GM23338 (cell line): ENCODE measurements around the gene COL24A1. TPM values are rescaled to one million over a fixed set of nuclear protein-coding genes. Genes with fewer than 3 reads are reported as not detected.

Experiments used
- ATAC-seq: fragments of 200-7000 bp; cut with Tn5 transposase; 3 replicates; pipeline ENCODE4 v1.9.1; 2020
- DNase-seq: peaks from one replicate; pipeline ENCODE4 v3.0.0-alpha.2; 2015; ENCODE audit warnings: low spot score
- H2AFZ ChIP-seq: fragments of 200-600 bp; sonication (generic); 2 replicates; pipeline ENCODE4 v1.8.0; 2016; ENCODE audit warnings: antibody characterized with exemption, mild to moderate bottlenecking, moderate library complexity
- H3F3A ChIP-seq: fragments of 200-600 bp; sonication (generic); replicated peaks from 2 replicates; pipeline ENCODE4 v1.8.0; 2017; ENCODE audit warnings: antibody characterized with exemption, mixed run types, low read depth
- H3K27ac ChIP-seq: fragments of 200-600 bp; sonication (generic); 2 replicates; pipeline ENCODE4 v1.6.1; 2016; ENCODE audit warnings: low read depth
- H3K27me3 ChIP-seq: fragments of 200-600 bp; sonication (generic); 2 replicates; pipeline ENCODE4 v1.8.0; 2016; ENCODE audit warnings: mild to moderate bottlenecking, mixed run types, moderate library complexity; ENCODE audit not compliant: insufficient read depth
- H3K36me3 ChIP-seq: fragments of 200-600 bp; sonication (generic); 2 replicates; pipeline ENCODE4 v1.8.0; 2016; ENCODE audit warnings: mild to moderate bottlenecking; ENCODE audit not compliant: insufficient read depth
- H3K4me1 ChIP-seq: fragments of 200-600 bp; sonication (generic); 2 replicates; pipeline ENCODE4 v1.8.0; 2016; ENCODE audit warnings: mild to moderate bottlenecking, moderate library complexity; ENCODE audit not compliant: insufficient read depth
- H3K4me2 ChIP-seq: fragments of 200-600 bp; sonication (generic); 2 replicates; pipeline ENCODE4 v1.7.1; 2017; ENCODE audit warnings: mixed run types
- H3K4me3 ChIP-seq: fragments of 200-600 bp; sonication (generic); 2 replicates; pipeline ENCODE4 v1.6.1; 2016; ENCODE audit warnings: mixed run types
- H3K79me2 ChIP-seq: fragments of 200-600 bp; sonication (generic); replicated peaks from 2 replicates; pipeline ENCODE4 v1.8.0; 2017; ENCODE audit warnings: mild to moderate bottlenecking; ENCODE audit not compliant: insufficient read depth
- H3K9me2 ChIP-seq: fragments of 200-600 bp; sonication (generic); 2 replicates; pipeline ENCODE4 v1.8.0; 2017; ENCODE audit not compliant: insufficient read depth
- H4K20me1 ChIP-seq: fragments of 200-600 bp; sonication (generic); replicated peaks from 2 replicates; pipeline ENCODE4 v1.8.0; 2017; ENCODE audit warnings: mild to moderate bottlenecking; ENCODE audit not compliant: insufficient read depth
- H3K27ac Mint-ChIP-seq: 2 replicates; pipeline ENCODE4 v1.8.0; 2020; ENCODE audit warnings: inconsistent platforms, mild to moderate bottlenecking, moderate library complexity, mixed read lengths
- H3K27me3 Mint-ChIP-seq: 3 replicates; pipeline ENCODE4 v1.8.0; 2022; ENCODE audit warnings: low read depth, mild to moderate bottlenecking, moderate library complexity, mixed read lengths, inconsistent platforms; ENCODE audit not compliant: insufficient read depth, poor library complexity
- H3K36me3 Mint-ChIP-seq: 3 replicates; pipeline ENCODE4 v1.8.0; 2021; ENCODE audit warnings: low read depth, mild to moderate bottlenecking, inconsistent platforms, moderate library complexity, mixed read lengths
- H3K4me1 Mint-ChIP-seq: 3 replicates; pipeline ENCODE4 v1.8.0; 2020; ENCODE audit warnings: mild to moderate bottlenecking, inconsistent platforms, mixed read lengths
- H3K4me3 Mint-ChIP-seq: 3 replicates; pipeline ENCODE4 v1.8.0; 2021; ENCODE audit warnings: moderate library complexity, mild to moderate bottlenecking, inconsistent platforms, mixed read lengths
- H3K9me3 Mint-ChIP-seq: 3 replicates; pipeline ENCODE4 v1.8.0; 2020; ENCODE audit warnings: moderate library complexity, mild to moderate bottlenecking, inconsistent platforms, mixed read lengths
- CREB1 ChIP-seq: fragments of 250-450 bp; sonication (Bioruptor Pico); IDR thresholded peaks from 2 replicates; pipeline ENCODE4 v1.5.0; 2020; ENCODE audit warnings: low read depth, mild to moderate bottlenecking, moderate library complexity
- CTCF ChIP-seq, 2 experiments: fragments of 200-600 bp in 1 of 2; sonication (generic) in 1 of 2; conservative IDR thresholded peaks; 2 replicates each; pipeline versions ENCODE4 v1.5.1 to v1.6.1; 2016 to 2017; ENCODE audit warnings: antibody characterized with exemption in 2 of 2, low read depth in 2 of 2, mild to moderate bottlenecking in 2 of 2, moderate library complexity in 1 of 2
- EZH2 ChIP-seq: fragments of 200-600 bp; sonication (generic); IDR thresholded peaks from one replicate; pipeline ENCODE4 v1.8.0; 2017; ENCODE audit warnings: antibody characterized with exemption, mild to moderate bottlenecking, low read depth; ENCODE audit not compliant: unreplicated experiment
- JUNB ChIP-seq: IDR thresholded peaks from one replicate; pipeline ENCODE4 v1.6.1; 2016; ENCODE audit warnings: antibody characterized with exemption; ENCODE audit not compliant: unreplicated experiment
- STAT1 ChIP-seq: IDR thresholded peaks from one replicate; pipeline ENCODE4 v1.6.1; 2016; ENCODE audit warnings: antibody characterized with exemption; ENCODE audit not compliant: unreplicated experiment
- ZNF114 ChIP-seq: fragments of 250-450 bp; sonication (Bioruptor Pico); IDR thresholded peaks from 2 replicates; pipeline ENCODE4 v1.5.0; 2020; ENCODE audit warnings: mild to moderate bottlenecking, moderate library complexity
- polyA plus RNA-seq: library from polyadenylated mRNA; unstranded; fragments of >200 nt; fragmentation: Nextera tagmentation; extraction: Ambion mirVana; gene quantifications from 2 replicates; pipeline ENCODE4 v1.2.1, GENCODE V29; 2016
- total RNA-seq: library from RNA; depleted of rRNA; stranded (reverse); fragments of >200 nt; shearing (Covaris generic); gene quantifications from 2 replicates; pipeline ENCODE4 v1.2.3, GENCODE V29; 2014

COL24A1 gene
- total and polyA plus RNA-seq, 2 experiments from 2014 or later, result 1.2 to 2.1 TPM

GRCh38 chr1:86104606-86105532 lies 51.7 kb downstream of the COL24A1 start:
- Histone ChIP-seq H3K36me3 (no peaks in the 10 kb centered on the region), H2AFZ (no peak overlapping the region), H3K4me2 (no peak overlapping the region), H3K27ac (no peak overlapping the region), H3K4me1 (peaks cover 12% of the 10 kb centered on the region), H3K4me3 (no peak overlapping the region), H3K79me2 (no peaks in the 10 kb centered on the region), H3K9me2 (no peaks in the 10 kb centered on the region), H3F3A (no peaks in the 10 kb centered on the region), H4K20me1 (no peaks in the 10 kb centered on the region), H3K27me3 (no peaks in the 10 kb centered on the region)
- Mint-ChIP-seq H3K4me1 (peaks cover 26% of the 10 kb centered on the region), H3K27ac (peak overlapping the region; percentile 39; the same call in 1 of the 2 replicates), H3K27me3 (peaks cover 6% of the 10 kb centered on the region), H3K4me3 (no peak overlapping the region), H3K9me3 (peaks cover 4% of the 10 kb centered on the region; the same call in 1 of the 3 replicates), H3K36me3 (0 out of 3 replicates have a peak, but pooled peaks cover 5% of the 10 kb centered on the region)
- ATAC-seq, result no peak
- TF ChIP-seq JUNB, result no peak
- TF ChIP-seq EZH2, result no peak
- TF ChIP-seq ZNF114, result no peak
- no peak for DNase-seq

GRCh38 chr1:86101616-86102015 lies 55.0 kb downstream of the COL24A1 start:
- Histone ChIP-seq H3K27me3 (no peaks in the 10 kb centered on the region), H3K9me2 (no peaks in the 10 kb centered on the region), H3K27ac (no peak overlapping the region), H3K36me3 (no peaks in the 10 kb centered on the region), H3F3A (no peaks in the 10 kb centered on the region), H3K4me3 (no peak overlapping the region), H2AFZ (no peak overlapping the region), H3K79me2 (no peaks in the 10 kb centered on the region), H4K20me1 (no peaks in the 10 kb centered on the region), H3K4me2 (no peak overlapping the region), H3K4me1 (peaks cover 13% of the 10 kb centered on the region)
- H3K9me3 Mint-ChIP-seq, result peaks cover 4% of the 10 kb centered on the region; the same call in 1 of the 3 replicates
- H3K27ac Mint-ChIP-seq, result no peak overlapping the region
- DNase-seq, result no peak
- H3K4me1 Mint-ChIP-seq, result peaks cover 41% of the 10 kb centered on the region
- TF ChIP-seq CREB1 (no peak), CTCF (conservative IDR thresholded peaks at IDR 0.05; ENCODE audit: low read depth in 2 of 2) (no peak), EZH2 (no peak)
- H3K4me3 Mint-ChIP-seq, result no peak overlapping the region
- 0 out of 3 replicates have a peak, but pooled peaks cover 5% of the 10 kb centered on the region for H3K36me3 Mint-ChIP-seq
- no peak for ATAC-seq
- peaks cover 6% of the 10 kb centered on the region for H3K27me3 Mint-ChIP-seq

GRCh38 chr1:86100401-86100800 lies 56.2 kb downstream of the COL24A1 start:
- no peaks in the 10 kb centered on the region for H3K9me2 ChIP-seq
- H3K36me3 ChIP-seq, result no peaks in the 10 kb centered on the region
- Mint-ChIP-seq H3K36me3 (0 out of 3 replicates have a peak, but pooled peaks cover 5% of the 10 kb centered on the region), H3K4me1 (peaks cover 41% of the 10 kb centered on the region), H3K4me3 (no peak overlapping the region), H3K27ac (peak overlapping the region; percentile 38; the same call in 1 of the 2 replicates), H3K27me3 (peaks cover 6% of the 10 kb centered on the region), H3K9me3 (peaks cover 4% of the 10 kb centered on the region; the same call in 1 of the 3 replicates)
- H3K4me1 ChIP-seq, result peaks cover 13% of the 10 kb centered on the region
- H3K4me3 ChIP-seq, result no peak overlapping the region
- H3K27me3 ChIP-seq, result no peaks in the 10 kb centered on the region
- DNase-seq (peak; percentile 55), ATAC-seq (peak; percentile 92)
- 0 out of 2 replicates have a peak, but pooled peaks have one; percentile 16 for TF ChIP-seq CREB1
- TF ChIP-seq STAT1, result no peak
- H3K4me2 ChIP-seq, result peak overlapping the region; percentile 42
- no peak overlapping the region for H3K27ac ChIP-seq
- H3K79me2 ChIP-seq, result no peaks in the 10 kb centered on the region
- H2AFZ ChIP-seq, result no peak overlapping the region
- H3F3A ChIP-seq, result no peaks in the 10 kb centered on the region
- H4K20me1 ChIP-seq, result no peaks in the 10 kb centered on the region
